ENCODE measurements around the gene TSC1. TPM values are rescaled to one million over a fixed set of nuclear protein-coding genes. Genes with fewer than 3 reads are reported as not detected.

Gene TSC1
- total RNA-seq, 1 experiment from 2014 or later: 40.9 TPM

DNA sequence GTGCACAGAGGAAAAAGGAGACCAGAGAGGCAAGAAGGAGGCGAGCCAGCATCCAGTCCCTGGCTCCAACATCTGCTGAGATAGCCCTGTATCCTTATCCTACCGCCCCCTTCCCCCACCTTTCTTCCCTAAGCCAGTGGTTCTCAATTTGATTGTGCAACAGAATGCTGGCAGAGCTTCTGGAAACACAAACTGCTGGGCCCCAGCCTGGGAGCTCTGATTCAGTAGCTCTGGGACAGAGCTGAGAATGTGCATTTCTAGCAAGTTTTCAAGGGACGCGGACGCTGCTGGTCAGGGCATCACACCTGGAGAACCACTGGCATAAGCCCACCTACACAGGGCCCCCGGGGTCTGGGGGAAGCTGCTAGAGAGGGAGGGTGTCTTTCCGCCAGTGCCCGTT is 87.4 kb downstream of the TSC1 start:
- ChIA-PET CTCF (no interaction called here), POLR2A (ENCODE audit: low non-redundant PET) (no interaction called here)
- Histone ChIP-seq H3K36me3 (ENCODE audit: insufficient read depth, low read length, poor library complexity, severe bottlenecking) (no peaks in the 10 kb centered on the region), H3K4me1 (ENCODE audit: insufficient read depth, low read length, poor library complexity, severe bottlenecking) (peaks cover 12% of the 10 kb centered on the region), H3K9me3 (ENCODE audit: low read depth, low read length, poor library complexity, severe bottlenecking) (no peaks in the 10 kb centered on the region), H3K4me3 (ENCODE audit: low read depth, low read length, poor library complexity, severe bottlenecking) (no peak overlapping the region), H3K27me3 (replicated peaks; ENCODE audit: insufficient read depth, low read depth, low read length, poor library complexity) (no peaks in the 10 kb centered on the region), H3K27ac (ENCODE audit: low read depth, low read length, poor library complexity, severe bottlenecking) (no peak overlapping the region)
- DNase-seq (ENCODE audit: low spot score): no peak
- intact Hi-C loops (cut with micrococcal nuclease; ENCODE audit: unreplicated experiment): no loop called here
- no TSS peak for BruUV-seq (replicated peaks)
- TF ChIP-seq, protein P1, sequence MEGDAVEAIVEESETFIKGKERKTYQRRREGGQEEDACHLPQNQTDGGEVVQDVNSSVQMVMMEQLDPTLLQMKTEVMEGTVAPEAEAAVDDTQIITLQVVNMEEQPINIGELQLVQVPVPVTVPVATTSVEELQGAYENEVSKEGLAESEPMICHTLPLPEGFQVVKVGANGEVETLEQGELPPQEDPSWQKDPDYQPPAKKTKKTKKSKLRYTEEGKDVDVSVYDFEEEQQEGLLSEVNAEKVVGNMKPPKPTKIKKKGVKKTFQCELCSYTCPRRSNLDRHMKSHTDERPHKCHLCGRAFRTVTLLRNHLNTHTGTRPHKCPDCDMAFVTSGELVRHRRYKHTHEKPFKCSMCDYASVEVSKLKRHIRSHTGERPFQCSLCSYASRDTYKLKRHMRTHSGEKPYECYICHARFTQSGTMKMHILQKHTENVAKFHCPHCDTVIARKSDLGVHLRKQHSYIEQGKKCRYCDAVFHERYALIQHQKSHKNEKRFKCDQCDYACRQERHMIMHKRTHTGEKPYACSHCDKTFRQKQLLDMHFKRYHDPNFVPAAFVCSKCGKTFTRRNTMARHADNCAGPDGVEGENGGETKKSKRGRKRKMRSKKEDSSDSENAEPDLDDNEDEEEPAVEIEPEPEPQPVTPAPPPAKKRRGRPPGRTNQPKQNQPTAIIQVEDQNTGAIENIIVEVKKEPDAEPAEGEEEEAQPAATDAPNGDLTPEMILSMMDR (conservative IDR thresholded peaks at IDR 0.05; ENCODE audit: low read depth, low read length): no peak
- no peak for TF ChIP-seq EZH2 (IDR thresholded peaks at IDR 0.05; ENCODE audit: borderline replicate concordance, low read depth, low read length, poor library complexity, severe bottlenecking)

DNA sequence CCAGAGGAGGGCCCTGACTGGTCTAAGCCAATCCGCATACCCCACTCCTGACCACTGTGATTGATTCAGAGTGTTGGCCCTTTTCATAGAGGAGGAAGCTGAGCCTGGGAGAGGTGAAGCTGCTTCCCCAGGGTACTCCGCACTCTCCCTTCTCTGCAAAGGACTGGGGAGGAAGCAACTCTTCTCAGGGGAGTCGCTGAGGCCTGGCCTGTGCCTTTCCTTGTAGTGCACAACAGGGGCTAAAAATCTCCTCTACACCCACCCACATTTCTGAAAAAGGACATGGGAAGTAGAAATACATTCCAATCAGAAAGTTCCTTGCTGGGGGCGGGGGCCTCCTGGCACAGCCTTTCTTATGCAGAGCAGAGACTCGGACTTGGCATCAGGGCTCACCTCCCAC is 88.5 kb downstream of the TSC1 start:
- DNase-seq (ENCODE audit: low spot score): no peak
- BruUV-seq (replicated peaks): no TSS peak
- H3K9me3 ChIP-seq (ENCODE audit: low read depth, low read length, poor library complexity, severe bottlenecking): no peaks in the 10 kb centered on the region
- ChIA-PET POLR2A (ENCODE audit: low non-redundant PET) (no interaction called here), CTCF (no interaction called here)
- H3K27me3 ChIP-seq (replicated peaks; ENCODE audit: insufficient read depth, low read depth, low read length, poor library complexity): no peaks in the 10 kb centered on the region
- no peak overlapping the region for H3K27ac ChIP-seq (ENCODE audit: low read depth, low read length, poor library complexity, severe bottlenecking)
- no peaks in the 10 kb centered on the region for H3K36me3 ChIP-seq (ENCODE audit: insufficient read depth, low read length, poor library complexity, severe bottlenecking)
- intact Hi-C loops (cut with micrococcal nuclease; ENCODE audit: unreplicated experiment): no loop called here
- no peak for TF ChIP-seq EZH2 (IDR thresholded peaks at IDR 0.05; ENCODE audit: borderline replicate concordance, low read depth, low read length, poor library complexity, severe bottlenecking)
- TF ChIP-seq, protein P1 (conservative IDR thresholded peaks at IDR 0.05; ENCODE audit: low read depth, low read length): no peak
- peaks cover 12% of the 10 kb centered on the region for H3K4me1 ChIP-seq (ENCODE audit: insufficient read depth, low read length, poor library complexity, severe bottlenecking)
- no peak overlapping the region for H3K4me3 ChIP-seq (ENCODE audit: low read depth, low read length, poor library complexity, severe bottlenecking)

DNA sequence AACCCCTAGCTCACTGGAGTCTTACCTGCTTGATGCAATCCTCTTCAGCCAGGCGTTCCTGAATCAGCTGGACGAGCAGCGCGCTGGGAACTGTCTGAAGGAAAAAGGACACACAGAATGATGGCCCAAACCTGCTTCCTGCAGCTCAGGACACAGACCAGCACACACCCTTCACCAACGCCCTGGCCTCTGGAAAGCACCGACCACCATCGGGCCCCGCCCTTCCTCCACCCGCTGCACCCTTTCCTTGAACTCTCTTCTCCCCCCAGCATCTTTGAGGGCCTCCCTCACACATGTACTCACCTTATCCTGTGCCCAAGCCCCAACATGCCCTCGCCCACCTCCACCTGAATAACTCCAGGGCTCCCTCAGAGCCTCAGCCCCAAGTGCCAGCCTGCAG is 89.6 kb downstream of the TSC1 start:
- Histone ChIP-seq H3K4me3 (ENCODE audit: low read depth, low read length, poor library complexity, severe bottlenecking) (no peak overlapping the region), H3K9me3 (ENCODE audit: low read depth, low read length, poor library complexity, severe bottlenecking) (no peaks in the 10 kb centered on the region), H3K4me1 (ENCODE audit: insufficient read depth, low read length, poor library complexity, severe bottlenecking) (peaks cover 12% of the 10 kb centered on the region), H3K27me3 (replicated peaks; ENCODE audit: insufficient read depth, low read depth, low read length, poor library complexity) (no peaks in the 10 kb centered on the region), H3K36me3 (ENCODE audit: insufficient read depth, low read length, poor library complexity, severe bottlenecking) (no peaks in the 10 kb centered on the region), H3K27ac (ENCODE audit: low read depth, low read length, poor library complexity, severe bottlenecking) (no peak overlapping the region)
- intact Hi-C loops (cut with micrococcal nuclease; ENCODE audit: unreplicated experiment): no loop called here
- BruUV-seq (replicated peaks): no TSS peak
- TF ChIP-seq, protein P1 (conservative IDR thresholded peaks at IDR 0.05; ENCODE audit: low read depth, low read length): no peak
- no peak for TF ChIP-seq EZH2 (IDR thresholded peaks at IDR 0.05; ENCODE audit: borderline replicate concordance, low read depth, low read length, poor library complexity, severe bottlenecking)
- CTCF ChIA-PET: no interaction called here
- no peak for DNase-seq (ENCODE audit: low spot score)
- POLR2A ChIA-PET (ENCODE audit: low non-redundant PET): no interaction called here

Measured in A673 (cell line).